ENCODE results near the gene GATC.
"Not testable (repeated sequence)": the region's sequence is repeated elsewhere in the genome, so short reads cannot be mapped to it uniquely, and the experiment has no call there.

The GATC gene

GRCh38 chr12:120447992-120448391 is 1.7 kb downstream of the GATC start:
- no peak for DNase-seq (ENCODE audit: low spot score)
- in situ Hi-C loops (cut with MboI; ENCODE audit: low pct_unique_long_range_greater_than_20kb, low sequenced_read_pairs, unreplicated experiment), result no loop called here
- TF ChIP-seq, protein P1, sequence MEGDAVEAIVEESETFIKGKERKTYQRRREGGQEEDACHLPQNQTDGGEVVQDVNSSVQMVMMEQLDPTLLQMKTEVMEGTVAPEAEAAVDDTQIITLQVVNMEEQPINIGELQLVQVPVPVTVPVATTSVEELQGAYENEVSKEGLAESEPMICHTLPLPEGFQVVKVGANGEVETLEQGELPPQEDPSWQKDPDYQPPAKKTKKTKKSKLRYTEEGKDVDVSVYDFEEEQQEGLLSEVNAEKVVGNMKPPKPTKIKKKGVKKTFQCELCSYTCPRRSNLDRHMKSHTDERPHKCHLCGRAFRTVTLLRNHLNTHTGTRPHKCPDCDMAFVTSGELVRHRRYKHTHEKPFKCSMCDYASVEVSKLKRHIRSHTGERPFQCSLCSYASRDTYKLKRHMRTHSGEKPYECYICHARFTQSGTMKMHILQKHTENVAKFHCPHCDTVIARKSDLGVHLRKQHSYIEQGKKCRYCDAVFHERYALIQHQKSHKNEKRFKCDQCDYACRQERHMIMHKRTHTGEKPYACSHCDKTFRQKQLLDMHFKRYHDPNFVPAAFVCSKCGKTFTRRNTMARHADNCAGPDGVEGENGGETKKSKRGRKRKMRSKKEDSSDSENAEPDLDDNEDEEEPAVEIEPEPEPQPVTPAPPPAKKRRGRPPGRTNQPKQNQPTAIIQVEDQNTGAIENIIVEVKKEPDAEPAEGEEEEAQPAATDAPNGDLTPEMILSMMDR (IDR thresholded peaks at IDR 0.05; ENCODE audit: extremely low read depth, insufficient read depth, missing control alignments), result no peak

DNA sequence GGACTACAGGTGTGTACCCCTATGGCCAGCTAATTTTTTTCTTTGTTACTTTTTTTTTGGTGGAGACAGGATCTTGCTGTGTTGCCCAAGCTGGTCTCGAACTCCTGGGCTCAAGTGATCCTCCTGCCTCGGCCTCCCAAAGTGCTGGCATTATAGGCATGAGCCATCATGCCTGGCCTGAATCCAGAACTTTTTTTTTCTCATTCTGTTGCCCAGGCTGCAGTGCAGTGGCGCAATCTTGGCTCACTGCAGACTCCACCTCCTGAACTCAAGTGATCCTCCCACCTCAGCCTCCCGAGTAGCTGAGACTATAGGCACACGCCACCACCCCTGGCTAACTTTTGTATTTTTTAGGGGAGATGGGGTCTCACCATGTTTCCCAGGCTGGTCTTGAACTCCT is 6.3 kb downstream of the GATC start:
- in situ Hi-C loops (cut with MboI; ENCODE audit: low pct_unique_long_range_greater_than_20kb, low sequenced_read_pairs, unreplicated experiment); DNase-seq (ENCODE audit: low spot score): not testable (repeated sequence)

GRCh38 chr12:120453060-120453750 is 7.0 kb downstream of the GATC start:
- in situ Hi-C loops (cut with MboI; ENCODE audit: low pct_unique_long_range_greater_than_20kb, low sequenced_read_pairs, unreplicated experiment), result no loop called here
- DNase-seq (ENCODE audit: low spot score), result no peak
- TF ChIP-seq, protein P1 (IDR thresholded peaks at IDR 0.05; ENCODE audit: extremely low read depth, insufficient read depth, missing control alignments), result no peak

- peak; percentile 56 for DNase-seq (ENCODE audit: low spot score)
- TF ChIP-seq, protein P1 (IDR thresholded peaks at IDR 0.05; ENCODE audit: extremely low read depth, insufficient read depth, missing control alignments), result peak; percentile 65
- in situ Hi-C loops (cut with MboI; ENCODE audit: low pct_unique_long_range_greater_than_20kb, low sequenced_read_pairs, unreplicated experiment), result no loop called here
Measured at GRCh38 chr12:120453977-120454376, 7.7 kb downstream of the GATC start.

DNA sequence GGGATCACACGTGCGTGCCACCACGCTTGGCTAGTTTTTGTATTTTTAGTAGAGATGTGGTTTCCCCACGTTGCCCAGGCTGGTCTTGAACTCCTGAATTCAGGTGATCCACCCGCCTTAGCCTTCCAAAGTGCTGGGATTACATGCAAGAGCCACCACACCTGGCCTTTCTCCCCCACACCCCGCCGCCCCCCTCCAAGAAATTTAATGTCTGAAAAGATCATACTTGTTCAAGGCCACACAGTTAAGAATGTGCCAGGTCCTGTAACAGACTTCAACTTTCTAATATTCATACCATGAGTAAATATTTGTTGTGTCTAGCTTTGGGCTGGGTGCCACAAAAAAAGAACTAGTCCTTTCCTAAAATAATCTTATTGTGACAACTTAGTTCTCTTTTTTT is 9.1 kb downstream of the GATC start:
- DNase-seq (ENCODE audit: low spot score), result no peak
- TF ChIP-seq, protein P1 (IDR thresholded peaks at IDR 0.05; ENCODE audit: extremely low read depth, insufficient read depth, missing control alignments), result no peak
- in situ Hi-C loops (cut with MboI; ENCODE audit: low pct_unique_long_range_greater_than_20kb, low sequenced_read_pairs, unreplicated experiment), result no loop called here

GRCh38 chr12:120457133-120457532 is 10.9 kb downstream of the GATC start:
- in situ Hi-C loops (cut with MboI; ENCODE audit: low pct_unique_long_range_greater_than_20kb, low sequenced_read_pairs, unreplicated experiment), result no loop called here
- DNase-seq (ENCODE audit: low spot score), result no peak
- TF ChIP-seq, protein P1 (IDR thresholded peaks at IDR 0.05; ENCODE audit: extremely low read depth, insufficient read depth, missing control alignments), result peak; percentile 45

GRCh38 chr12:120460157-120460556 is 13.9 kb downstream of the GATC start:
- DNase-seq (ENCODE audit: low spot score), result no peak
- in situ Hi-C loops (cut with MboI; ENCODE audit: low pct_unique_long_range_greater_than_20kb, low sequenced_read_pairs, unreplicated experiment), result no loop called here
- TF ChIP-seq, protein P1 (IDR thresholded peaks at IDR 0.05; ENCODE audit: extremely low read depth, insufficient read depth, missing control alignments), result no peak

All from GM13977 (cell line).